Right renal cortex interstitium (tissue), 3 donors: ENCODE results near the gene PEX16. TPM values are rescaled to one million over a fixed set of nuclear protein-coding genes. Genes with fewer than 3 reads are reported as not detected.
A peak's percentile ranks its signal among the peaks of the same experiment; 100 is the strongest.
"Not testable (repeated sequence)": the region's sequence is repeated elsewhere in the genome, so short reads cannot be mapped to it uniquely, and the experiment has no call there.

ENCODE experiments used
- DNase-seq, 3 donors: peaks; one replicate each; pipeline ENCODE4 v3.0.0-alpha.2; 2013; ENCODE audit warnings: low read depth in 3 of 3, low spot score in 2 of 3
- polyA plus RNA-seq, 3 donors: library from polyadenylated mRNA; unstranded; fragments of 120-200 nt; gene quantifications; one replicate each; pipeline ENCODE4 v1.2.1, GENCODE V29; 2013; ENCODE audit not compliant: insufficient read length in 3 of 3

PEX16 gene
- polyA plus RNA-seq, 3 donors = 13.5 to 20.9 (median 16.1) TPM

DNA sequence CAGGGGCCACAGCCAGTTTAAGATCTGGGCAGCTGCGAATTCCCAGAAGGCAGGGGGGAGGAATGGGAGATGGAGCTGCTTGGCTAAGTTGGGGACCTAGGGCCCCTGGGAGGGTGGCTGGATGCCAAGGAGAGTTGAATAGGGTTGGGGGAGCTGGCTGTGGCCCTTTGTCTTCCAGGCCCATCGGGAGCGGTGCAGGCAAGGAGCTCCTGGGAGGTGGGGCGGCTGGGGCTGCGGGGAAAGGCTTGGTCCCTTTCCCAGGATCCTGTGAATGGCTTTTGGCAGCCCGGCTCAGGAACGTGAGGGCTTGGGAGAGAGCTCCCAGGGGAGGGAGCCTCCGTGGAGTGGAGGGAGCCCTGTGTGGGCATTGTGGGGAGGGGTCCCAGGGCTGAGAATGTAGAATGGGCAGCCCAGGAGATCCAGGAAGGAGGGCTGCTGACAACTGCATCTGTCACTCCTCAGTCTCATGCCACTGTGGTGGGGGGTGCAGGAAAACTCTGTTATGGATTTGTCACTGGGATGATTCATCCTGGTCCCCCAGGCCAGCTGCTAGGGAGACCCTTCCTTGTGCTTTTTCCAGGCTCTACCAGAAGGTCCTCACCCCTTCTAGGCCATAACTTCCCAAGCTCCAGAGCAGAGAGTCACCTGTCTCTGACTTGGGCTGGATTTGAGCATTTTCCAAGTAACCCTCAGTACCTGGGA, 16.6 kb downstream of the PEX16 start:
- DNase-seq = no peak

DNA sequence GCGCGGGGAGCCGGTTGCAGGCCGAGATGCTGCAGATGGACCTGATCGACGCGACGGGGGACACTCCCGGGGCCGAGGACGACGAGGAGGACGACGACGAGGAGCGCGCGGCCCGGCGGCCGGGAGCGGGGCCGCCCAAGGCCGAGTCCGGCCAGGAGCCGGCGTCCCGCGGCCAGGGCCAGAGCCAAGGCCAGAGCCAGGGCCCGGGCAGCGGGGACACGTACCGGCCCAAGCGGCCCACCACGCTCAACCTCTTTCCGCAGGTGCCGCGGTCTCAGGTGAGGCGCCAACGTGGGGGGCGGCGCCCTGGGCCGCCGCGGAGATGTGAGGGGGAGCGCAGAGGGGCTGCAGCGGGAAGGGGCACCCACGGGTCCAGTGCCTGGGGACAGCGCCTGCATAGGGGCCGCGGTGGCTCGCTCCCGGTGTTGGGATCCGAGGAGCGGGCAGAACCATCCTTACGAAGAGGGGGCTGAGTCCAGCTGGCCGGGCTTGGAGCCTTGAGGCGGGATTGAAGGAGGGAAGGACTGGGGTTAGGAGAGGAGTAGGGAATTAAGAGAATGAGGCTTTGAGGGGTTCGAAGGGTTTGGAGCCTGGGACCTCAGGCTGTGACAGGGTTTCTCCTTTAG, 17.4 kb downstream of the PEX16 start:
- not testable (repeated sequence) for DNase-seq

DNA sequence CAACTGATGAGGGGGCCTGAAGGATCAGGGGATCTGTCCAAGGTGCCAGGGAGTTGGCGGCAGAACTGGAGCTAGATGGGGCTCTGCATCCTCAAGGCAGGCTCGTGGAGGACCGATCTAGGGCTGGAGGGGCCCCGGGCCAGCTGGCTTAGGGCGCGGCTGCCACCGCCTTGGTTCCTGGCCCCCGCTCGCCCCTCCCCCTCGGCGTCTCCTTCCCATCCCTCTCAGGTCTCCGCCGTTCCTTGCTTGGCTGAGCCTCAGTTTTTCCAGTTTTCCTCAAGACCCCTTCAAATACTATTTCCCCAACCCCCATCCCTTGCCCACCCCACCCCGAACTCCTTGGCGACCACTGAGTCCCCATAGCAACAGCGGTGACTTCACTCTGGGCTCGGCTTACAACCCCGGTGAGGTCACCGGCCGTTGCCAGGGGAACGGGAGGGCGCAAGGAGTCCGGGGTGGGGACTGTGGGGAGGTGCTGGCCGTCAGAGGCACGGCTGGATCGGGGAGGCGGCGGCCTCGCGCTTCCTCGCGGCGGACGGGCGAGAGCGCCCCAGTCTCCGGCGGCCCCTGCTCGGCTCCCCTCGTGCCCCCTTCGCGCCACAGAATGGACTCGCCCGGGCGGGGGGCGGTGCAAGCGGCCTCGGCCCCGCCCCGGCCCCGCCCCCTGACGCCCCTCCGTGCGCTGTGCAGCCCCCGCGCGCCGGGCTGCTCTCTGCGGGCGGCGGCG, 18.1 kb downstream of the PEX16 start:
- DNase-seq = peak in 1 of 3 donors; percentile 82

DNA sequence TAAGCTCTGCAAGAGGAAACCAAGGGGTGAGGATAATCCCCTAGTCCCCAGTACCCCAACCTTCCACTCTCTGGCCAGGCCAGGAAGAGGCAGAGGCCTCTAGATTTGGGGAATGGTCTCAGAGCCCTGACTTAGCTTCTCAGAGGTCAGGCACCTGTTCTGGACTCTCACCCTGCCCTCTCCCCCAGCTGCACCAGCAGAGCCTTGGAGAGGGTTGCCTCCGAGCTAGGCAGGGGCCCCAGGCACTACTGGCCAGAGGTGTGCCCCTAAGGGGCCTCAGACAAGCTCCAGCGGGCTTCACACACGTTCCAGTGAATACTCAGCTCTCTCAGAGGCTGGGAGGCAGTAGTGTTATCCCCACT, 18.6 kb downstream of the PEX16 start:
- DNase-seq = no peak

DNA sequence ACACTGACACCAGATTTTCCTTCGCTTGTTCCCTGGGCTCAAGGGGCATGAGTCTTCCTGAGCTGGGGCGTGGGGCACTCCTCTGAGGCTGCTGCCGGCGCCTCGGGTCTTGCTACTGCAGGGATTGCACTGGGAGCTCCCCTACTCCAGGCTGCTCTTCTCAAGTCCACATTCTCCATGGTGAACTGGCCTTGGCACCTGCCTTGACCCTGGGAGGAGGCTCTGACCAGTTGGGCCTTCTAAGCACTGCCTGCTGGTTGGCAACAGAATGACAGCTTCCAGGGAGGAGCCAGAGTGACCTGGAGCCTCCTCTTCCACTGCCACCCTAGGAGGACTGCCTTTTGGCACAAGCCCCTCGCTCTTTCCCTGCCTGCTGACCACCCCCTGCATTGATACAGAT, 20.1 kb downstream of the PEX16 start:
- DNase-seq = no peak

DNA sequence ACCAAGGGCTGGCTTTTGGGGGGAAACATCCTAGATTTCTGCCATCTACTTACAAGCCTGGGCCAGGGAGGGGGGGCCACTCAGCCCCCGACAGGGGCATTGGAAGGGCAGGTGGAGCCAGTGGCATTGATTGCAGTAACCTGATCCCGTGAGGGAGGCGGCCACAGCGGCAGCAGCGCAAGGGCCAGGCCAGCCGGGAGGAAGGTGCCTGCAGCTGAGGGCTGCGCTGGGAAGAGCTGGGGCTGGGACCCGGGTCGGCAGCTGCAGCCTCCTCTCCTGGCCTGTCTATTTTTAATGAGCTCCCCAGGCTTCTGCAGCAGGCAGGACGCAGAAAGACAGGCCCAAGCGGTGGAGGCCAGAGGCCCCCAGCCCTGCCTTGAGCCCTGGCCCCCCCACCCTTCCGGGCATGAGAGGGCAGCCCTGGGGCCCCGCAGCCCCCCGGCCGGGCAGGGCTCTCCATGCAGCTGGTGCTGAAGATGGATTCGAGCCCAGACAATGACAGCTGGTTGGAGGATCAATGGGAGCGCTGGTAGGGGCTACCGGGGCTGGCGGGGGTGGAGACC, 21.2 kb downstream of the PEX16 start:
- peak in 1 of 3 donors; percentile 27 for DNase-seq

DNA sequence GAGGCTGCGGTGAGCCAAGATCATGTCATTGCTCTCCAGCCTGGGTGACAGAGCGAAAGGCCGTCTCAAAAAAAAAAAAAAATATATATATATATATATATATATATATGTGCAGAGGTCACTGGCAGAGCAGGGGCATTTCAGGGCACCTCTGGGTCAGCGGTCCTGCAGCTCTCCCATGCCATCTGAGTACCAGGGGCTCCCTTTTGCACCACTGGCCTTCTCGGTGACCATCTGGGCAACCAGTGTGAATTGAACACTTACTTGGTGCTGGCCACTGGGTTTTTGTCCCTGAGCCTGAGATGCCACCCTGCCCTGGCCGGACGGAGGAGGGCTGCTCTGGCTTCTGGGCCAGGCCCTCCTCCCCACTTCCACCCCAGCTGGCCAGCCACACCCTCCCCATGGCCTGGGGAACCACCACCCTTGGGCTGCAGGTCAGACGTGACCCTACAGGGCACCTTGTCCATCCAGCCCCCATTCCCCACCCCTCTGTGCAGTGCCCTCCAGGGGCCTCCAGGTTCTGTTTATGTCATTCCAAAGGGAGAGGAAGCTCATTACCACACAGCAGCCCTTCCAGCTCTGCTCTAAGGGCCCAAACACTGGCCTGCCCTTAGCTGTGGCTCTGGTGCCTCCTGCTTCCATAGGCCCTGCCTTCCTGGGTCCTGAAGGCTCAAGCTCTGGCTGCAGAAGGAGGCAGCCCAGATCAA, 22.0 kb downstream of the PEX16 start:
- no peak for DNase-seq

DNA sequence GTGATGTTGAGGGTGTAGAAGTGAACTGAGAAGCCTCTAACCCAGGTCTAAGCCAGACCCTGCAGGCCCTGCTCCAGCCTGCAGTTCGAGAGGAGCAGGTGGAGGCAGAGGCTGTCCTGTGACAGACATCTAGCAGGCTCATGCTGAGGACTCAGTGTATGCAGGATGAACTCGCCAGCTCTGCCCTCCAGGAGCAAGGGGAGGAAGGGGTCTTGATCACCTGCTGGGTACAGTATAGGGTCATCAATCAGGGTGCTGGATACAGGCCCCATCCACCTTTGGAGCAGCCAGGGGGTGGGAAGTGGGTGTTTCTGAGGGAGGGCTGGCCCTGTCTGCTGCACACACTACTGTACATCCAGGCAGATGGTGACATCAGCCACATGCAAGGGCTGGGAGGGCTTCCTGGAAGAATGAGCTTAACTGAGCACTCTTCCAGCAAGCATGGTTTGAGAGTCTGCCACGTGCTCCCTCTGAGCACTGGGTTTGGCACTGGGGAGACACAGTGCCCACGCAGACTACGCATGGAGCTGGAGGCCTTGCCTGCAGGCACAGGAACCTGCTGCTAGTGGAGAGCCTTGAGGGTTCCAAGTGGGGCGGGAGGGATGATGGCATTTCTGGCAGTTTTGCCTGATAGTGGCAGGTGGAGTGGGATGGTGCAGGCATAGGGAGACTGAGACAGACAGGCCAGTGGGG, 23.0 kb downstream of the PEX16 start:
- no peak for DNase-seq

DNA sequence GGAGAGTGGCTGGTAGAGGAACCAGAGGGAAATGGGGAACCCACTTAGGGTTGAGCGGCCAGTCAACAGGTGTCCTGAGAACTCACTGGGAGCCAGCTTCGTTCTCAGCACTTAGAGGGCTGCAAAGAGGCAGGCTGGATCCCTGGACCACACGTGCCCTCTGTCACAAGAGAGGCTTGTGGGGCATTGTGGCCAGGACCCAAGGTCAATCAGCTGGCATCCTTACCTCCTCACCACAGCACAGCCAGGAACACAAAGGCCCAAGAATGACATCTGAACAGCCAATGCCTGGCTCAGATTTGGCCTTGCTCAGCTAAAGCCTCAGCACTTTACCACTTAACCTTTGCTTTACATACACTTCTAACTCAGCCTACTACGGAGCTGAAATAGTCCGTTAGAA, 24.8 kb downstream of the PEX16 start:
- no peak for DNase-seq

DNA sequence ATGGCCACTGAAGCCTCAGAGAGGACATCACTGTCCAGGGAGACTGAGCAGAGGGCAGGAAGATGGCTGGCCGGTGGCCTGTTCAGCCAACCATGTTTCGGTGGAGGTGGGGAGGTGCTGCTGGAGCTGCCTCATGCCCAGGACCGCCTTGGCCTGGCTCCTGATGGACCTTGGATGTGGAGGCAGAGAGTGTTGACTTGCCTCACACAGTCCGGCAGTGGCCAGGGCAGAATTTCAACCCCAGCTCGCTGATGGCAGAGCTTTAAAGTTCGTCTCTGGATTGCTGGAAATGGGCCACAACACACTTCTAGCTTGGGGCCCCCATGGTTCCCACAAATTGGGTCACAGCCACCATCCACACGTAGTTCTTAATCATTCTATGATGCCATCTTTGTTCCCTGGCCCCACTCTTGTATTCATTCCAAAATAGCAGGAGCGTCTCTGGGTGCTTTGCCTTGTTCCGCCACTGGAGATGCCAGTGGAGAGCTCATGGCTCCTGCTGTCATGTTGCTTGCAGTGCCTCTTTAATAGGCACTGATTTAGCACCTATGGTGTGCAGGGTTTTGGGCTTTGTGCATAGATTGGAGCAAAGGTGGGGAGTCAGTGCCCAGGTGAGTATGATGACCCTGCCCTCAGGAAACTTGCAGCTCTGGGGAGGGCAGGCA, 26.7 kb downstream of the PEX16 start:
- no peak for DNase-seq

DNA sequence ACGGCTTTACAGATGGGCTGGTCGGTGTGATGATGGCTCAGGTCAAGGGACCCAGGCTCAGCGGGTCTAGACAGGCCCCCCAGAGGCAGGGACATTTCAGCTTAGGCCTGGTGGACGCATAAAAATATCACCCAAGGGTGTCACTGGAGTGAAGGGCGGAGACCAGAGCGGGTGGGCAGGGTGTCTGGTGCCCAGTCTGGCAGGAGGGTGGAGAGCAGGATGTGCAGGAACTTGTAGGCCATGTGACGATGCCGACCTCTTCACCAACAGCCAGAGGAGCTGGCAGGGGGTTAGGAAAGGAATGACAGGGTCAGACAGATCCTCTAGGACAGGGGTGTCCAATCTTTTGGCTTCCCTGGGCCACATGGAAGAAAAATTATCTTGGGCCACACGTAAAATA, 27.7 kb downstream of the PEX16 start:
- no peak for DNase-seq

DNA sequence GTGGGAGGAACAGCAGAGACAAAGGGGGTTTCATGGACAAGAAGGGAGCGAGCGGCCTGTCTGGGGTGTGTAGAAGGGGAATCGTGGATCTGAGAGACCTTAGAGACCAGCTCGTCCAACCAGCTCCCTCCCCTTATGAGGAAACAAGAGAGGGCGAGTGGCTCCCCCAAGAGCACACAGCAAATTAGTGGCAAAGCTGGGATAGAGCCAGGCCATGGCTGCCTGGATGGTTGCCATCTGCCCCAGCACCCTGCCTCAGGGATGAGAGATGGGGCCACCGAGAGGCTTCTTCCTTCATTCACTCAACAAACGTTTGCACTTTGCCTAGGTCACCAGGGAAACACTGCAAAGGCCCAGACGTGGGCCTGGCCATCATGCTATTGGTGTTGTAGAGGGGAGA, 28.1 kb downstream of the PEX16 start:
- no peak for DNase-seq

DNA sequence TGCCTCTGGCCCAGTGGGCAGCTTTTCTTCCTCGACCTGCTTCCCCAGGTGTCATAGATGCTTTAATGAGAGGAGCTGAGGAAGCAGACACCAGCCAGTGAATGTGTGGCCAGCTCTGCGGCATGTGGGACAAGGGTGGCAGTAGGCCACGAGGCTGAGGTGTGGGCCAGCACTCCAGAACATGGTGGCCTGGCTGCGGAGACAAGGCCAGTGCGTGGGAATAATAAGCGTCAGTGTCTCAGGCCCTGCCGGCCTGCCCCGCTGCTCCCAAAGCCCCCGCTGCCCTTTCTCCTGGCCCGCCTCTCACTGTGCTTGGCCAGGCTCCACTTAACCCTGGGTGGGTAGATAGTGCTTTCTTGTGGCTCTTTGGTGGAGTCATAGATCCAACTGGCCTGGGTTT, 30.1 kb downstream of the PEX16 start:
- DNase-seq = no peak

DNA sequence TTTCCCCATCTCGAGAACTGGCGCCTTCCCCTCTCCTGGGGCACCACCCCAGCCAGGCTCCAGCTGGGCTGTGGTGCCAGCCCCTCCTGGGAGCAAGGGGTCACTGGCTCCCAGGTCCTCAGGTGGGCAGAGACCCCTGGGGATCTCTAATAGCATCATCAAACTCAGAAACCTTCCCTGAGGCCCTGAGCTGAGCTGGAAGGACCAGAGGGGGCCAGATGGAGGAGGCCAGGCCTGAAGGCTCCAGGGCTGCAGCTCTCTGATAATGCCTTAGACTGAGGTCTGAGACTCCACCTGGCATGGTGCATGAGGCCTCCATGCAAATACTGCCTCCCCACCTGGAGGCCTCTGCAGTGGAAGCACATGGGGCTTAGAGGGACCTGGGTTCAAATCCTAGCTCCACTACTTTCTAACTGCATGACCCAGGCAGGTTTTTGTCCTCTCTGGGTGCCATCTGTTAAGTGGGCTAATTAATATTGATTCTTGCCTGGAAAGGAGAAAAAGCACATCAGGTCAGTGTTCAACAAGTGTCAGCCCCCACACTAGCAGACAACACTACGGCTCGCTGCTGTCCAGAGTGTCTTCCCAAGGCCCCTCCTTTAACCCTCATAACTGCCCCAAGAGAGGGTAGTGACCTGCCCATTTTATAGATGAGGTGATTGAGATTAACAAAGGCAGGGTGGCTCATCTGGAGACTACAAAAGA, 30.7 kb downstream of the PEX16 start:
- no peak for DNase-seq

DNA sequence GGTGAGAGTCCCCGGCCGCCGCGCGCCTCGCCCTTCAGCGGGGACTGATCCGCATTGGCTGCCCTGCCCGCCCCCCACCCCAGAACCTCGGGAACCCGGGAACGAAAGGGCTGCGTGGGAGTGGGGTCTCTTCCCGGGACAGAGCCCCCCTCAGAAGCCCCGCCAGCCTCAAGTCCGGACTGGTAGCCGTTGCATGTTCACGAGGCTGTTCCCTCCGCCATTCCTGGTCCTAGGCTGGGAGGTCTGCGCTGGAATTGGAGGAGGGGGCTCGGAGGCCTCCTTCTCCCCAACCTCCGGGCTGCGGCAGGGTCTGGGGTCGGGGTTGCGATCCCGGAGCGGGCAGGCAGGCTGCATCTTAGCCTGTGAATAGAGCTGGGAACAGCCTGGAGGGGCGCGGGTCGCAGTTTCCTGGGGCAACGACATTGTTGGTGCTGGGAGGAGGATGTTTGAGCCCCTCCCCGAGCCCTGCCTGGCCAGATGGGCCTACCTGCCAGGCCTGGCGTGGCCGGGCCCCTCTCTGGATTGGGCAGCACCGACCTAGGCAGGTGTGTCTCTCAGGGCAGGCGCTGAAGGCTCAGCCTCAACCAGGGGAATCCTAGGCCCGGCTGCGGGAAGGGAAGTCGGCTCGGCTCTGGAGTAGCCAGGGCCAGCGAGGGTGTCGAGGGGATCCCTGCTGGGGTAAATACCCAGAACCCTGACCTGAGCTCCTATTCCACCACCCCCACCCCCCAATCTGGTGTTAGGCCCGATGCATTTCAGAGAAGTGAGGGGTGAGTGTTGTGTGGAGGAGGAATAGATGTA, 31.6 kb downstream of the PEX16 start:
- DNase-seq = no peak

DNA sequence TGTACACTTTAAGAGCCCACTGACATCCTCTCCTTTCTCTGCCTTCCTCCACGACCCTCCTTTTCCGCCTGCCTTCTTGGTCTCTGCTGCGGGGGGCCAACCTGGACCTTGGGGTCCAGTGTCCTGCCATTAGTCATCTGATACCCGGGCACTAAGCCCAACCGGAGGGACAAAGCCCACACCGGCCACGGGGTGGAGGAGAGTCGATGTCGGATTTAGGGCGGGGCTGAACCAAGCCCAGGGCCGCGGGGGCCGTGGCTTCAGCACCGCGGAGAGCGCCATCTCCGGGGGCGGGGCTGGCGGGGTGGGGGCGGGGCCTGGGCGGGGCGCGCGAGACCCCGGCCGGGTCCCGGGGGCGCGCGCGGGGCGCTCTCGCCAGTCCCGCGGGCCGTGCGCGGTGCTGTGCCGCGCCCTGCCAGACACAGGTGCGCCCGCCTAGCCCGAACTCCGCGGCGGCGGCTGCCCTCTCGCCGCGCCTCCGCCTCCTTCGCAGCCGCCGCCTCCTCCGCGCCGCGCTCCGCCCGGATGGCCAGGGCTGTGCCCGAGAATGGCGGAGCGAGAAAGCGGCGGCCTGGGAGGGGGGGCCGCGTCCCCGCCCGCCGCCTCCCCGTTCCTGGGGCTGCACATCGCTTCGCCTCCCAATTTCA, 32.3 kb downstream of the PEX16 start, which contains the start of gene MAPK8IP1:
Gene MAPK8IP1 (plus strand): TSS at position 378 of the 647 bp plus-strand sequence. CDS start 170 bp downstream, at position 548.
- no peak for DNase-seq

DNA sequence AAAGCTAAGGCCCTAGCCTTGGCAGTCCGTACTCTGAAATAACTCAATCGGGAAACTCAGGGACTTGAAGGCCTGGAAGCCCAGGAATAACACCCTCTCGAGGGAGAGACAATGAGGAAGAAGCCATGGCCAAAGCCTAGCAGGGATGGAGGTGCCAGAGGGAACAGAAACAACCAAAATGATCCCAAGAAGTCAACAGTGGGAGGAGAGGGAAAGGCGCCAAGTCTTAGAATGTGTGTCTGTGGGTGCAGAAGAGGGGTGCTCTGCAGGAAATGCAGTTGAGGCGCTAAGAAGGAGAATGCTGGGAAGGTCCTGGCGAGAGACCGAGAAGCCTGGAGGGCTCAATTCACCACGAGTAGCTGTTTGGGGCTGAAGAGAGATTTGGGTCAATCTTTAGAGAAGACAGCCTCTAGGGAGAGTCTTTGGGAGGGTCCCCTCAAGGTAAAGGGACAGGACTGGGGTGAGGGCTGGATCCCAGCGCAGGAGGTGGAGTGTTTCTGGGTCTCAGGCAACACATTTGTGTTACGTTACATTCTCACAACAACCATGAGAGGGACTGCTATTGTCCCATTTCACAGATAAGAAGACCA, 33.0 kb downstream of the PEX16 start:
- DNase-seq = no peak
